Naive thymus-derived CD4-positive, alpha-beta T cell (primary cell): Measurements from ENCODE around the gene TFF2. TPM values are rescaled to one million over a fixed set of nuclear protein-coding genes. Genes with fewer than 3 reads are reported as not detected.

ENCODE experiments used
- ATAC-seq: fragments of 150-1000 bp; cut with Tn5 transposase; 2 replicates; pipeline ENCODE4 v1.10.0; 2021; ENCODE audit warnings: mild to moderate bottlenecking, moderate library complexity
- CTCF ChIA-PET: fragments of 350-600 bp; sonication (Branson Sonifier 250); formaldehyde crosslinking; loops from one replicate; lab custom pipeline; 2021; ENCODE audit warnings: antibody characterized with exemption; lab: Charles Lee
- POLR2A ChIA-PET: fragments of 350-600 bp; sonication (Branson Sonifier 250); formaldehyde crosslinking; loops from one replicate; lab custom pipeline; 2021; ENCODE audit warnings: antibody characterized with exemption, inconsistent platforms; lab: Charles Lee
- DNase-seq, 9 donors: peaks; one replicate each; pipeline versions ENCODE4 v3.0.0 to v3.0.0-alpha.2; 2020 to 2022; ENCODE audit warnings: mixed read lengths in 1 of 9
- H3K27ac ChIP-seq: one replicate; pipeline ENCODE4 v1.7.0; 2013; ENCODE audit warnings: mild to moderate bottlenecking, low read depth, low read length, moderate library complexity
- H3K27me3 ChIP-seq, 2 donors: one replicate each; pipeline ENCODE4 v1.7.0; 2013; ENCODE audit warnings: low read length in 2 of 2, mild to moderate bottlenecking in 2 of 2, moderate library complexity in 2 of 2; ENCODE audit not compliant: control insufficient read depth in 2 of 2, insufficient read depth in 2 of 2
- H3K36me3 ChIP-seq, 3 experiments: 1 replicate in 2 of 3; 2 replicates in 1 of 3; pipeline ENCODE4 v1.7.0; 2013; ENCODE audit warnings: low read length in 3 of 3, mild to moderate bottlenecking in 3 of 3, moderate library complexity in 1 of 3; ENCODE audit not compliant: insufficient read depth in 3 of 3, control insufficient read depth in 2 of 3
- H3K4me1 ChIP-seq, 2 donors: one replicate each; pipeline ENCODE4 v1.7.0; 2013; ENCODE audit warnings: low read length in 2 of 2, mild to moderate bottlenecking in 2 of 2, moderate library complexity in 1 of 2; ENCODE audit not compliant: control insufficient read depth in 2 of 2, insufficient read depth in 2 of 2
- H3K4me3 ChIP-seq: 2 replicates; pipeline ENCODE4 v1.7.0; 2013; ENCODE audit warnings: mild to moderate bottlenecking, low read length
- H3K9me3 ChIP-seq, 3 experiments: 1 replicate in 2 of 3; 2 replicates in 1 of 3; pipeline ENCODE4 v1.7.0; 2013; ENCODE audit warnings: low read length in 3 of 3; ENCODE audit not compliant: control insufficient read depth in 2 of 3
- H3K27ac Mint-ChIP-seq, 9 donors: one replicate each; pipeline ENCODE4 v1.8.0; 2020 to 2022; ENCODE audit warnings: mixed read lengths in 9 of 9, mild to moderate bottlenecking in 8 of 9, moderate library complexity in 5 of 9, inconsistent platforms in 2 of 9
- H3K27me3 Mint-ChIP-seq, 5 donors: one replicate each; pipeline ENCODE4 v1.8.0; 2021 to 2022; ENCODE audit warnings: mixed read lengths in 5 of 5, mild to moderate bottlenecking in 1 of 5
- H3K36me3 Mint-ChIP-seq, 5 donors: one replicate each; pipeline ENCODE4 v1.8.0; 2020 to 2022; ENCODE audit warnings: mixed read lengths in 5 of 5, mild to moderate bottlenecking in 3 of 5, inconsistent platforms in 1 of 5
- H3K4me1 Mint-ChIP-seq, 7 donors: one replicate each; pipeline ENCODE4 v1.8.0; 2020 to 2022; ENCODE audit warnings: mixed read lengths in 7 of 7, mild to moderate bottlenecking in 3 of 7, inconsistent platforms in 1 of 7
- H3K4me3 Mint-ChIP-seq, 10 donors: one replicate each; pipeline ENCODE4 v1.8.0; 2020 to 2022; ENCODE audit warnings: mild to moderate bottlenecking in 10 of 10, mixed read lengths in 10 of 10, moderate library complexity in 6 of 10, inconsistent platforms in 2 of 10
- H3K9me3 Mint-ChIP-seq, 11 donors: one replicate each; pipeline ENCODE4 v1.8.0; 2020 to 2022; ENCODE audit warnings: mixed read lengths in 11 of 11, mild to moderate bottlenecking in 4 of 11, inconsistent platforms in 1 of 11, moderate library complexity in 1 of 11
- intact Hi-C, 2 donors: fragments of 100-400 bp; cut with micrococcal nuclease; formaldehyde crosslinking; loops; one replicate each; pipeline ENCODE4 v1.15.1; 2023
- polyA plus RNA-seq, 2 donors: library from polyadenylated mRNA; unstranded; fragments of 300-500 nt; fragmentation: Illumina TruSeq; gene quantifications; one replicate each; pipeline ENCODE4 v1.2.3, GENCODE V29; 2021
- total RNA-seq, 6 experiments: library from RNA in 5 of 6; stranded (reverse) in 5 of 6; gene quantifications; 1 replicate in 5 of 6; 2 replicates in 1 of 6; pipeline ENCODE4 v1.2.3 and lab custom pipeline; 2021 to 2026

The TFF2 gene
- total and polyA plus RNA-seq, 7 experiments from 2014 or later: not detected

GRCh38 chr21:42364304-42364865 lies 13.6 kb upstream of the TFF2 start:
- peaks cover 0 to 4% (median 0%) of the 10 kb centered on the region in 3 experiments for H3K9me3 ChIP-seq
- no peaks in the 10 kb centered on the region for H3K27me3 ChIP-seq
- Mint-ChIP-seq H3K4me3 (no peak overlapping the region), H3K4me1 (peaks cover 0 to 7% (median 5%) of the 10 kb centered on the region in 7 donors), H3K9me3 (no peaks in the 10 kb centered on the region), H3K36me3 (no peaks in the 10 kb centered on the region), H3K27ac (peak overlapping the region in 2 of 9 donors; percentile 54 to 76), H3K27me3 (peaks cover 0 to 18% (median 0%) of the 10 kb centered on the region in 5 donors)
- no peak overlapping the region for H3K4me3 ChIP-seq
- ATAC-seq: no peak
- H3K36me3 ChIP-seq: no peaks in the 10 kb centered on the region
- intact Hi-C loops: loop anchor here in 1 of 2 donors (5.0 kb wide), 1 partner anchor 38 kb away; the partner anchor contains the start of gene UBASH3A
- H3K27ac ChIP-seq: no peak overlapping the region
- CTCF ChIA-PET: no interaction called here
- H3K4me1 ChIP-seq: no peaks in the 10 kb centered on the region
- DNase-seq: no peak
- POLR2A ChIA-PET: interaction anchor here (0.9 kb wide), 1 partner anchor 69 kb away, joined by 3 read pairs; no protein-coding TSS in a partner anchor

- Mint-ChIP-seq H3K27ac (peak overlapping the region in 1 of 9 donors; percentile 9), H3K36me3 (peaks cover 0 to 3% (median 0%) of the 10 kb centered on the region in 5 donors), H3K9me3 (peaks cover 0 to 3% (median 0%) of the 10 kb centered on the region in 11 donors), H3K4me3 (no peak overlapping the region), H3K4me1 (peaks cover 0 to 7% (median 3%) of the 10 kb centered on the region in 7 donors), H3K27me3 (peaks cover 0 to 20% (median 0%) of the 10 kb centered on the region in 5 donors)
- H3K9me3 ChIP-seq: peaks cover 0 to 4% (median 0%) of the 10 kb centered on the region in 3 experiments
- H3K27me3 ChIP-seq: no peaks in the 10 kb centered on the region
- no peak overlapping the region for H3K27ac ChIP-seq
- ChIA-PET POLR2A (interaction anchor here (2.4 kb wide), 1 partner anchor 41 kb away, joined by 10 read pairs; the partner anchor contains the start of gene UBASH3A), CTCF (interaction anchor here (1.0 kb wide), 1 partner anchor 37 kb away, joined by 3 read pairs; no protein-coding TSS in a partner anchor)
- DNase-seq: no peak
- intact Hi-C loops: loop anchor here in 1 of 2 donors (5.0 kb wide), 1 partner anchor 39 kb away; the partner anchor contains the start of gene UBASH3A
- no peak for ATAC-seq
- no peaks in the 10 kb centered on the region for H3K36me3 ChIP-seq
- no peak overlapping the region for H3K4me3 ChIP-seq
- H3K4me1 ChIP-seq: no peaks in the 10 kb centered on the region
Measured at GRCh38 chr21:42363312-42363711, 12.5 kb upstream of the TFF2 start.

GRCh38 chr21:42362700-42363099 lies 11.9 kb upstream of the TFF2 start:
- Histone ChIP-seq H3K4me3 (no peak overlapping the region), H3K27me3 (no peaks in the 10 kb centered on the region), H3K36me3 (no peaks in the 10 kb centered on the region), H3K4me1 (no peaks in the 10 kb centered on the region), H3K27ac (no peak overlapping the region), H3K9me3 (peaks cover 0 to 4% (median 0%) of the 10 kb centered on the region in 3 experiments)
- Mint-ChIP-seq H3K4me3 (no peak overlapping the region), H3K9me3 (peaks cover 0 to 7% (median 0%) of the 10 kb centered on the region in 11 donors), H3K27me3 (peaks cover 0 to 20% (median 0%) of the 10 kb centered on the region in 5 donors), H3K4me1 (peaks cover 0 to 7% (median 3%) of the 10 kb centered on the region in 7 donors), H3K27ac (no peak overlapping the region), H3K36me3 (peaks cover 0 to 3% (median 0%) of the 10 kb centered on the region in 5 donors)
- no peak for DNase-seq
- ChIA-PET CTCF (interaction anchor here (1.0 kb wide), 1 partner anchor 38 kb away, joined by 3 read pairs; no protein-coding TSS in a partner anchor), POLR2A (interaction anchor here (0.6 to 2.4 kb wide), 2 partner anchors 41 to 66 kb away, joined by 3 to 10 read pairs; partner anchors contain the start of gene UBASH3A)
- intact Hi-C loops: loop anchor here in 1 of 2 donors (5.0 kb wide), 1 partner anchor 40 kb away; the partner anchor contains the start of gene UBASH3A
- no peak for ATAC-seq

- CTCF ChIA-PET: no interaction called here
- Histone ChIP-seq H3K27ac (no peak overlapping the region), H3K4me1 (no peaks in the 10 kb centered on the region), H3K27me3 (no peaks in the 10 kb centered on the region), H3K36me3 (no peaks in the 10 kb centered on the region), H3K9me3 (peaks cover 0 to 4% (median 0%) of the 10 kb centered on the region in 3 experiments), H3K4me3 (no peak overlapping the region)
- Mint-ChIP-seq H3K9me3 (peaks cover 0 to 9% (median 2%) of the 10 kb centered on the region in 11 donors), H3K36me3 (peaks cover 0 to 6% (median 0%) of the 10 kb centered on the region in 5 donors), H3K4me1 (peaks cover 0 to 7% (median 3%) of the 10 kb centered on the region in 7 donors), H3K27ac (peak overlapping the region in 3 of 9 donors; percentile 10 to 36 (median 19)), H3K4me3 (no peak overlapping the region), H3K27me3 (peaks cover 0 to 20% (median 0%) of the 10 kb centered on the region in 5 donors)
- intact Hi-C loops: loop anchor here in 1 of 2 donors (5.0 kb wide), 1 partner anchor 40 kb away; the partner anchor contains the start of gene UBASH3A
- POLR2A ChIA-PET: interaction anchor here (0.6 to 2.4 kb wide), 2 partner anchors 42 to 65 kb away, joined by 3 to 10 read pairs; partner anchors contain the start of gene UBASH3A
- DNase-seq (no peak), ATAC-seq (no peak)
Measured at GRCh38 chr21:42362198-42362597, 11.4 kb upstream of the TFF2 start.

GRCh38 chr21:42361286-42361685 lies 10.5 kb upstream of the TFF2 start:
- Mint-ChIP-seq H3K4me1 (peaks cover 0 to 7% (median 4%) of the 10 kb centered on the region in 7 donors), H3K27me3 (peaks cover 0 to 22% (median 0%) of the 10 kb centered on the region in 5 donors), H3K4me3 (no peak overlapping the region), H3K36me3 (peaks cover 0 to 11% (median 0%) of the 10 kb centered on the region in 5 donors), H3K9me3 (peaks cover 0 to 17% (median 2%) of the 10 kb centered on the region in 11 donors), H3K27ac (no peak overlapping the region)
- ChIA-PET CTCF (interaction anchor here (0.9 kb wide), 1 partner anchor 88 kb away, joined by 3 read pairs; no protein-coding TSS in a partner anchor), POLR2A (interaction anchor here (2.4 kb wide), 1 partner anchor 43 kb away, joined by 10 read pairs; the partner anchor contains the start of gene UBASH3A)
- Histone ChIP-seq H3K27ac (no peak overlapping the region), H3K9me3 (peaks cover 0 to 4% (median 0%) of the 10 kb centered on the region in 3 experiments), H3K27me3 (no peaks in the 10 kb centered on the region), H3K4me3 (no peak overlapping the region), H3K36me3 (no peaks in the 10 kb centered on the region), H3K4me1 (no peaks in the 10 kb centered on the region)
- no peak for ATAC-seq
- no peak for DNase-seq
- intact Hi-C loops: loop anchor here in 1 of 2 donors (5.0 kb wide), 1 partner anchor 41 kb away; the partner anchor contains the start of gene UBASH3A

- Histone ChIP-seq H3K36me3 (no peaks in the 10 kb centered on the region), H3K4me3 (no peak overlapping the region), H3K27me3 (no peaks in the 10 kb centered on the region), H3K27ac (no peak overlapping the region), H3K4me1 (no peaks in the 10 kb centered on the region), H3K9me3 (peaks cover 0 to 4% (median 0%) of the 10 kb centered on the region in 3 experiments)
- Mint-ChIP-seq H3K4me1 (peaks cover 0 to 7% (median 4%) of the 10 kb centered on the region in 7 donors), H3K27me3 (peaks cover 0 to 27% (median 0%) of the 10 kb centered on the region in 5 donors), H3K27ac (no peak overlapping the region), H3K36me3 (peaks cover 0 to 14% (median 4%) of the 10 kb centered on the region in 5 donors), H3K9me3 (peaks cover 0 to 22% (median 4%) of the 10 kb centered on the region in 11 donors), H3K4me3 (no peak overlapping the region)
- intact Hi-C loops: loop anchor here in 1 of 2 donors (5.0 kb wide), 1 partner anchor 42 kb away; the partner anchor contains the start of gene UBASH3A
- ATAC-seq (no peak), DNase-seq (no peak)
- POLR2A ChIA-PET: no interaction called here
- CTCF ChIA-PET: interaction anchor here (0.9 kb wide), 1 partner anchor 89 kb away, joined by 3 read pairs; no protein-coding TSS in a partner anchor
Measured at GRCh38 chr21:42360317-42360716, 9.5 kb upstream of the TFF2 start.
